ENCODE measurements around the gene CBARP. TPM values are rescaled to one million over a fixed set of nuclear protein-coding genes. Genes with fewer than 3 reads are reported as not detected.

Gene CBARP
- total and polyA plus RNA-seq, 11 donors: 0.60 to 2.2 (median 1.6) TPM

DNA sequence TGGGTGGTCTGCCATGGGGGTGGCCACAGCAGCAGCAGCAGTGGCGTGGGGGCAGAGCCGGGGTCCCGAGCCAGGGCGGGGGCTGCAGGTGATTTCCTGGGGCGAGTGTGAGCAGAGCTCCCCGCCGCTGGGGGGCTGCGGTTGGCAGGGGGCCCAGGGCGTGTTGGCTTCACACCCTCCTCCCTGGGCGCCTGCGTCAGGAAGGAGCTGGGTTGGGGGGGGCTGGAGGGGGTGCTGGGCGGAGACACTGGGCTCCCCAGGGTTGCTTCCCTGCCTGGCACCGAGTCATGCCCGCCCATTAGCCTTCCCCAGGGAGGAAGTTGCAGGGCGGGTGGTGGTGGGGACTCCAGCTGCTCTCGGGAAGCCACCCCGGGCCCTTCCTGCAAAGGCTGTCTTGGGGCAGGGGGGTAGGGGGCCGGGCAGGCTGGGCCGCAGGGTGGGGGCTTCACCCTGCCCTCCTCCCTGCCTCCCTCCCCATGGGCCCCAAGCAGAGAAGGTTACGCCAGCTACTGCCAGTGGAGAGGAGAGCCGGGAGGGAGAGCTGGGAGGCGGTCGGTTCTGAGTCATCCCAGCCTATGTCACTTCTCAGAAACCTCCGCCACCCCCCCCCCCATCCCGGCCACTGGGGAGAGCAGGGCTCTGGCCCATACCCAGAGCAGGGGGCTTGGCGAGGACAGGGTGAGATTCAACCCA, 15.2 kb upstream of the CBARP start:
- DNase-seq (peak; percentile 88 to 96 (median 94)), ATAC-seq (peak; percentile 33 to 63 (median 58))
- peak in 1 of 2 donors; percentile 5 for TF ChIP-seq POLR2A (IDR thresholded peaks at IDR 0.05)
- TF ChIP-seq, protein P1, sequence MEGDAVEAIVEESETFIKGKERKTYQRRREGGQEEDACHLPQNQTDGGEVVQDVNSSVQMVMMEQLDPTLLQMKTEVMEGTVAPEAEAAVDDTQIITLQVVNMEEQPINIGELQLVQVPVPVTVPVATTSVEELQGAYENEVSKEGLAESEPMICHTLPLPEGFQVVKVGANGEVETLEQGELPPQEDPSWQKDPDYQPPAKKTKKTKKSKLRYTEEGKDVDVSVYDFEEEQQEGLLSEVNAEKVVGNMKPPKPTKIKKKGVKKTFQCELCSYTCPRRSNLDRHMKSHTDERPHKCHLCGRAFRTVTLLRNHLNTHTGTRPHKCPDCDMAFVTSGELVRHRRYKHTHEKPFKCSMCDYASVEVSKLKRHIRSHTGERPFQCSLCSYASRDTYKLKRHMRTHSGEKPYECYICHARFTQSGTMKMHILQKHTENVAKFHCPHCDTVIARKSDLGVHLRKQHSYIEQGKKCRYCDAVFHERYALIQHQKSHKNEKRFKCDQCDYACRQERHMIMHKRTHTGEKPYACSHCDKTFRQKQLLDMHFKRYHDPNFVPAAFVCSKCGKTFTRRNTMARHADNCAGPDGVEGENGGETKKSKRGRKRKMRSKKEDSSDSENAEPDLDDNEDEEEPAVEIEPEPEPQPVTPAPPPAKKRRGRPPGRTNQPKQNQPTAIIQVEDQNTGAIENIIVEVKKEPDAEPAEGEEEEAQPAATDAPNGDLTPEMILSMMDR (IDR thresholded peaks at IDR 0.05): peak in 7 of 12 donors; percentile 22 to 37 (median 29)
- H3K4me1 ChIP-seq: peaks cover 22 to 75% (median 60%) of the 10 kb centered on the region in 12 donors
- WGBS, 4 donors: 0 to 1% (median 1%) methylated on average over 2 to 26 of the region's 26 CpGs
- peaks cover 9 to 64% (median 58%) of the 10 kb centered on the region in 9 donors for H3K36me3 ChIP-seq
- H3K27ac ChIP-seq: peak overlapping the region; percentile 96 to 100 (median 100)
- H3K27me3 ChIP-seq: no peaks in the 10 kb centered on the region
- peak overlapping the region; percentile 63 to 97 (median 84) for H3K4me3 ChIP-seq
- intact Hi-C loops (cut with DNase I): loop anchor here in 1 of 10 donors (5.0 kb wide), 1 partner anchor 456 kb away; the partner anchor contains the start of gene PTBP1
- H3K9me3 ChIP-seq: no peaks in the 10 kb centered on the region

DNA sequence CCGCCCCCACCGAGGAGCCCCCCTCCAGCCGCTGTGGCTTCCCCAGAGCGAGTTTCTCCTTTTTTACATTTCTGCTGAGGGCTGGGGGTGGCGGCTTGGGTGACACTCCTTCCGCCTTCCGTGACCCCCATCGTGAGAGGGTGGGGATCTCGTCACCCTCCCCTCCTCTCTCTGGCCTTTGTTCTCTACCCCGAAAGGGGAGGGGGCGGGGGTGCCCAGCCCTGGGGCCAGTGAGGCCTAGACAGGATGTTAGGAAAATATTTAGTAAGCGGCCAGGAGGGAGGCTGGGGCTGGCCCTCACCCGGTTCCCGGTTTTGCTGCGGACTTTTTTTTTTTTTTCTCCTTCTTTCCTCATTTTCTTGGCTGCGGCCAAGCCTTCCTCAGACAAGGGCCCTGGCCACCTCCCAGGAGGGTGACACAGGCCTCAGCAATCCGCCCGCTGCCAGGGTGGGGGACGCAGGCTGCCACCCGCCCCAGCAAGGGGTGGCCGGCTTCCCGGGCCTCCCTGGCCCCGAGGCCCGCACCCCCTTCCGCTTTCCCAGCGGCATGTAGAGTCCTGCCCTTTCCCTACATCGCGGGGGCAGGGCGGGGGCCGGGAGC, 14.5 kb upstream of the CBARP start:
- Histone ChIP-seq H3K9me3 (no peaks in the 10 kb centered on the region), H3K27ac (peak overlapping the region; percentile 96 to 100 (median 100)), H3K4me1 (peaks cover 25 to 75% (median 60%) of the 10 kb centered on the region in 12 donors), H3K4me3 (peak overlapping the region; percentile 63 to 97 (median 84)), H3K36me3 (peaks cover 9 to 58% (median 51%) of the 10 kb centered on the region in 9 donors), H3K27me3 (no peaks in the 10 kb centered on the region)
- ATAC-seq (peak; percentile 34 to 49 (median 39)), DNase-seq (peak; percentile 91 to 96 (median 93))
- WGBS, 4 donors: 2 to 4% (median 2%) methylated on average over 26 to 30 of the region's 30 CpGs
- TF ChIP-seq, protein P1 (IDR thresholded peaks at IDR 0.05): no peak
- no peak for TF ChIP-seq POLR2A (IDR thresholded peaks at IDR 0.05)
- intact Hi-C loops (cut with DNase I): loop anchor here in 1 of 10 donors (5.0 kb wide), 1 partner anchor 455 kb away; the partner anchor contains the start of gene PTBP1

DNA sequence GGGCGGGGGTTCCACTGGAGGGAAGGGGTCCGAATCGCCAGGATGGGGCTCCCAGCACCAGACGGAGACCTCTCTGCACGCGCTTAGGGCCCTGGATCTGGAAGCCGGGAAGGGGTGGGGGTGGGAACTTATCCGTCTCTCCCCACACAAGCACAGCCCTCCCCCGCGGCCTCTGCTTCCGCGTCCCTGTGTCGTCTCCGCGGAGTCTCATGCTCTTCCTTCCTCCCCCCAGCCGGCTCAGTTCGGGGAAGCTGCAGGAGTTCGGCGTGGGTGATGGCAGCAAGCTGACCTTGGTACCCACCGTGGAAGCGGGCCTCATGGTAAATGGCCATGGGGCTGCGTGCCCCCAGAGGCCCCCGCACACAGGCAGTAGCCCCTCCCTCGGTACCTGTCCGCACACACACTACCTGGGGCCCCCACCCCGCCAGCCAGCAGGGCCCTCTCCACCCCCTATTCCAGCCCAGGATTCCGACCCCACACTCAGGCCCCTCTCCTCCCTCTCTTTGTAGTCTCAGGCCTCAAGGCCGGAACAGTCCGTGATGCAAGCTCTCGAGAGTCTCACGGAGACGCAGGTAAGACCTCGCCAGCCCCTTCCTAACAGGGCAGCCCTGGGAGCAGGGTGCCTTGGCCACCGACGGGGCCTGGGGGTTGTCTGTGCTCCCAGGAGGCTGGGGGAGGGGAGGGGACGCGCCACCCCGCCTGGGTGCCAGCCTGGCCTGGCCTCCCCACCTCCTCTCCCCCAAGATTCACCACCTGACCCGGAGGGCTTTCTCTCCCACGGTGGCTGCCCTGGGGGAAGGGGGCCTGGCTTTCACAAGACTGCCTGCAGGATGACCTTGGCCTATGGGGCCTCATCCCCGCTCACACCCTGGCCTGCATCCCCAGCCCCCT, 13.8 kb upstream of the CBARP start:
- peak overlapping the region; percentile 63 to 97 (median 84) for H3K4me3 ChIP-seq
- no peaks in the 10 kb centered on the region for H3K27me3 ChIP-seq
- ATAC-seq (peak; percentile 0 to 5 (median 0)), DNase-seq (peak; percentile 83 to 91 (median 87))
- peaks cover 9 to 50% (median 44%) of the 10 kb centered on the region in 9 donors for H3K36me3 ChIP-seq
- no peaks in the 10 kb centered on the region for H3K9me3 ChIP-seq
- intact Hi-C loops (cut with DNase I): loop anchor here in 1 of 10 donors (5.0 kb wide), 1 partner anchor 454 kb away; the partner anchor contains the start of gene PTBP1
- WGBS, 4 donors: 1 to 9% (median 4%) methylated on average over 36 to 41 of the region's 41 CpGs
- H3K4me1 ChIP-seq: peaks cover 25 to 73% (median 56%) of the 10 kb centered on the region in 12 donors
- TF ChIP-seq POLR2A (IDR thresholded peaks at IDR 0.05): peak in 1 of 2 donors; percentile 18
- TF ChIP-seq, protein P1 (IDR thresholded peaks at IDR 0.05): no peak
- H3K27ac ChIP-seq: peak overlapping the region; percentile 96 to 100 (median 100)
